ENCODE data around the gene B4GALT1.
"Not testable (repeated sequence)": the region's sequence is repeated elsewhere in the genome, so short reads cannot be mapped to it uniquely, and the experiment has no call there.

The B4GALT1 gene

GRCh38 chr9:33166231-33167083 lies 679 bp downstream of the B4GALT1 start:
- peak overlapping the region; percentile 97 for H3K4me3 ChIP-seq (replicated peaks in 1 of 2; ENCODE audit: low read depth in 2 of 2, low read length in 2 of 2)
- peak; percentile 54 to 58 for DNase-seq (ENCODE audit: low read depth in 2 of 2)
- no peak for TF ChIP-seq CTCF (IDR thresholded peaks at IDR 0.05; ENCODE audit: low read depth, low read length)

GRCh38 chr9:33165263-33166151 lies 1.6 kb downstream of the B4GALT1 start:
- DNase-seq (ENCODE audit: low read depth in 2 of 2) = peak; percentile 91 to 98
- H3K4me3 ChIP-seq (replicated peaks in 1 of 2; ENCODE audit: low read depth in 2 of 2, low read length in 2 of 2) = peak overlapping the region; percentile 97
- no peak for TF ChIP-seq CTCF (IDR thresholded peaks at IDR 0.05; ENCODE audit: low read depth, low read length)

- H3K4me3 ChIP-seq (replicated peaks in 1 of 2; ENCODE audit: low read depth in 2 of 2, low read length in 2 of 2) = peak overlapping the region; percentile 97
Observed at GRCh38 chr9:33164921-33165262, 2.2 kb downstream of the B4GALT1 start.

GRCh38 chr9:33164138-33164809 lies 2.9 kb downstream of the B4GALT1 start:
- DNase-seq (ENCODE audit: low read depth in 2 of 2) = peak in 1 of 2 donors; percentile 58
- no peak for TF ChIP-seq CTCF (IDR thresholded peaks at IDR 0.05; ENCODE audit: low read depth, low read length)
- peak overlapping the region; percentile 97 for H3K4me3 ChIP-seq (replicated peaks in 1 of 2; ENCODE audit: low read depth in 2 of 2, low read length in 2 of 2)

More at GRCh38 chr9:33164921-33165262, 2.2 kb downstream of the B4GALT1 start:
- DNase-seq (ENCODE audit: low read depth in 2 of 2) = not testable (repeated sequence)

GRCh38 chr9:33163433-33164137 lies 3.6 kb downstream of the B4GALT1 start:
- DNase-seq (ENCODE audit: low read depth in 2 of 2) = peak in 1 of 2 donors; percentile 26
- TF ChIP-seq CTCF (IDR thresholded peaks at IDR 0.05; ENCODE audit: low read depth, low read length) = no peak
- peak overlapping the region; percentile 97 for H3K4me3 ChIP-seq (replicated peaks in 1 of 2; ENCODE audit: low read depth in 2 of 2, low read length in 2 of 2)

GRCh38 chr9:33162721-33163311 lies 4.3 kb downstream of the B4GALT1 start:
- peak overlapping the region; percentile 97 for H3K4me3 ChIP-seq (replicated peaks in 1 of 2; ENCODE audit: low read depth in 2 of 2, low read length in 2 of 2)
- peak; percentile 93 to 96 for DNase-seq (ENCODE audit: low read depth in 2 of 2)
- no peak for TF ChIP-seq CTCF (IDR thresholded peaks at IDR 0.05; ENCODE audit: low read depth, low read length)
